Suprapubic skin (tissue), 3 donors: ENCODE data around the gene NPB.

ENCODE experiments used
- POLR2A ChIP-seq, 2 donors: fragments of 450-650 bp; IDR thresholded peaks; one replicate each; pipeline ENCODE4 v1.6.1; 2017; ENCODE audit warnings: antibody characterized with exemption in 2 of 2, mild to moderate bottlenecking in 2 of 2, moderate library complexity in 2 of 2
- TF ChIP-seq, protein P1 (sequence below), 2 donors: fragments of 200-600 bp in 1 of 2; fragments of 450-650 bp in 1 of 2; sonication (generic) in 1 of 2; IDR thresholded peaks; one replicate each; pipeline ENCODE4 v1.5.1; 2016 to 2019; ENCODE audit warnings: antibody characterized with exemption in 2 of 2, mild to moderate bottlenecking in 1 of 2, moderate library complexity in 1 of 2

GRCh38 chr17:81865358-81865732 lies 36.7 kb upstream of the NPB start:
- TF ChIP-seq, protein P1, sequence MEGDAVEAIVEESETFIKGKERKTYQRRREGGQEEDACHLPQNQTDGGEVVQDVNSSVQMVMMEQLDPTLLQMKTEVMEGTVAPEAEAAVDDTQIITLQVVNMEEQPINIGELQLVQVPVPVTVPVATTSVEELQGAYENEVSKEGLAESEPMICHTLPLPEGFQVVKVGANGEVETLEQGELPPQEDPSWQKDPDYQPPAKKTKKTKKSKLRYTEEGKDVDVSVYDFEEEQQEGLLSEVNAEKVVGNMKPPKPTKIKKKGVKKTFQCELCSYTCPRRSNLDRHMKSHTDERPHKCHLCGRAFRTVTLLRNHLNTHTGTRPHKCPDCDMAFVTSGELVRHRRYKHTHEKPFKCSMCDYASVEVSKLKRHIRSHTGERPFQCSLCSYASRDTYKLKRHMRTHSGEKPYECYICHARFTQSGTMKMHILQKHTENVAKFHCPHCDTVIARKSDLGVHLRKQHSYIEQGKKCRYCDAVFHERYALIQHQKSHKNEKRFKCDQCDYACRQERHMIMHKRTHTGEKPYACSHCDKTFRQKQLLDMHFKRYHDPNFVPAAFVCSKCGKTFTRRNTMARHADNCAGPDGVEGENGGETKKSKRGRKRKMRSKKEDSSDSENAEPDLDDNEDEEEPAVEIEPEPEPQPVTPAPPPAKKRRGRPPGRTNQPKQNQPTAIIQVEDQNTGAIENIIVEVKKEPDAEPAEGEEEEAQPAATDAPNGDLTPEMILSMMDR (IDR thresholded peaks at IDR 0.05): no peak
- TF ChIP-seq POLR2A (IDR thresholded peaks at IDR 0.05): no peak
